AG10803 (cell line): Measurements from ENCODE around the gene TOB2.

Experiments used
- DNase-seq: peaks from one replicate; pipeline ENCODE4 v3.0.0; 2010; ENCODE audit warnings: low read depth
- H3K4me3 ChIP-seq: 2 replicates; pipeline ENCODE4 v1.5.1; 2011; ENCODE audit warnings: mild to moderate bottlenecking, low read length, control low read depth
- TF ChIP-seq, protein P1 (sequence below): conservative IDR thresholded peaks from 2 replicates; pipeline ENCODE4 v1.5.1; 2011; ENCODE audit warnings: mild to moderate bottlenecking, low read length, control low read depth, inconsistent platforms

The TOB2 gene

DNA sequence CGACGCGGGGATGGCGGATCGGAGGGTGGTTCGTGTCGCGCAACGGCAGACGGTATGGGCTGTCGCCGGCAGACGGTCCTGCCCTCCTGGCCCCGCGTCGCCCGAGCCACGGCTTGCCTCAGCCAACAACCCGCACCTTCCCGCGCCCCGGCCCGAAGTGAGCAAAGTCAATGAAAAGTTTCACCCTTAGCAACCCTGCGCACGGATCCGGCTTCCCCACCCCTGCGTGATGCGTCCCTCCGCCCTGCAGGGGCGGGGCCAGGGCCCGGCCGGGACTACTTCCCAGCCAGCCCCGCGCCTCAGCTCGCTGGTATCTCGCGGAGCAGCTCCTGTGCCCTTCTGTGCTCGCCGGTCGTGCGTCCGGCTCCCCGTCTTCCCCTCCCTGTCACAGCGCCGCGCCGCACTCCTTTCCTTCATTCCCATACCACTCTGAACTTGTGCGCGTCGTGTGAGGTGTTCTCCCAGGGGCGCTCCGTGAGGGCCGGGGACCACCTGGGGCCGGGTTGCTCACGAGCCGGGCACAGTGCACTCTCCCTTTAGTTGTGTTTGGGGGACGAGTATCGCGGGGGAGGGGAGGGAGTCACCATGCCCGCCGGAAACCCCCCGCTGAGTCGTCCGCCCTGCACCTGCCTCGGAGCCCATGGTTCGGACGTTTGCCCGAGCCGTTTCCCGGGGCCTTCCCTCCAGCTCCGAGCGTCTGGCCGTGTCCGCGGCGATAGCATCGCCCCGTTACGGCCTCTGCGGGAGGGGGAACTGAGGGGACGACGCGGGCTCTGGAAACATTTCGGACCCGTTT is at the start of gene TOB2:
TOB2 (minus strand) TSS at position 163 of the 796 bp plus-strand sequence. CDS start 9,456 bp downstream, outside the sequence.
- peak; percentile 96 for DNase-seq
- TF ChIP-seq, protein P1, sequence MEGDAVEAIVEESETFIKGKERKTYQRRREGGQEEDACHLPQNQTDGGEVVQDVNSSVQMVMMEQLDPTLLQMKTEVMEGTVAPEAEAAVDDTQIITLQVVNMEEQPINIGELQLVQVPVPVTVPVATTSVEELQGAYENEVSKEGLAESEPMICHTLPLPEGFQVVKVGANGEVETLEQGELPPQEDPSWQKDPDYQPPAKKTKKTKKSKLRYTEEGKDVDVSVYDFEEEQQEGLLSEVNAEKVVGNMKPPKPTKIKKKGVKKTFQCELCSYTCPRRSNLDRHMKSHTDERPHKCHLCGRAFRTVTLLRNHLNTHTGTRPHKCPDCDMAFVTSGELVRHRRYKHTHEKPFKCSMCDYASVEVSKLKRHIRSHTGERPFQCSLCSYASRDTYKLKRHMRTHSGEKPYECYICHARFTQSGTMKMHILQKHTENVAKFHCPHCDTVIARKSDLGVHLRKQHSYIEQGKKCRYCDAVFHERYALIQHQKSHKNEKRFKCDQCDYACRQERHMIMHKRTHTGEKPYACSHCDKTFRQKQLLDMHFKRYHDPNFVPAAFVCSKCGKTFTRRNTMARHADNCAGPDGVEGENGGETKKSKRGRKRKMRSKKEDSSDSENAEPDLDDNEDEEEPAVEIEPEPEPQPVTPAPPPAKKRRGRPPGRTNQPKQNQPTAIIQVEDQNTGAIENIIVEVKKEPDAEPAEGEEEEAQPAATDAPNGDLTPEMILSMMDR = no peak
- peak within 1 kb of the TSS; percentile 98 for H3K4me3 ChIP-seq

DNA sequence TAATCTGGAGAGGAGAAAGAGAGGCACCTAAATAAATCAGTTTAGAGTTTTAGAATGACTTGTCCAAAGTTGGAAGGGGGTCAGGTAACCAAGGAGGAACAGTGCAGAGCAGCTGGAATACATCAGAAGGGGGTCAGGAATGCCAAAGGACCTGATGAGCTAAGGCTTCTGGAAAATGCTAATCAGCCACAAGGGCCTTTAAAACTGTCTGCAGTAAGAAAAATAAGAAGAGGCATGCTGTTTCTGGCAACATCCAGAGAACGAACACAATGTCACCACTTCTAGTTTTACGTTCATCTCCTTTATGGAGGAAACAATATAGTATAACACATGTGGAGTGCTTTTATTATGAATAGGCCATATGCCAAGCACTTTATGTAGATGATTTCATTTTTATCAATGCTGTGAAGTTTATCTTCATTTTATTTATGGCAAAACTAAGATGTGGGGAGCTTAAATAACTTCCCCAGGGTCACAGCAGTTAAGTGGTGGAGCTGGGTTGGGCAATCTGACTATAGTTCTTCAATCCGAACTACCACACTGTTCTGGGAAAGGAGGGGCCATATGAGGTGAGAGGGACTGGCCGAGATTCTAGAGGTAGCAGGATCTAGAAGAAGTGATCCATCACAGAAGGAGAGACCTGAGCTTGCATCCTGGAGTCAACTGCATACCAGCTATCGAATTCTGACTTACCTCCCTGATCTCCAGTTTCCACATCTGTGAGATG is 44.9 kb upstream of the TOB2 start:
- TF ChIP-seq, protein P1 = no peak

DNA sequence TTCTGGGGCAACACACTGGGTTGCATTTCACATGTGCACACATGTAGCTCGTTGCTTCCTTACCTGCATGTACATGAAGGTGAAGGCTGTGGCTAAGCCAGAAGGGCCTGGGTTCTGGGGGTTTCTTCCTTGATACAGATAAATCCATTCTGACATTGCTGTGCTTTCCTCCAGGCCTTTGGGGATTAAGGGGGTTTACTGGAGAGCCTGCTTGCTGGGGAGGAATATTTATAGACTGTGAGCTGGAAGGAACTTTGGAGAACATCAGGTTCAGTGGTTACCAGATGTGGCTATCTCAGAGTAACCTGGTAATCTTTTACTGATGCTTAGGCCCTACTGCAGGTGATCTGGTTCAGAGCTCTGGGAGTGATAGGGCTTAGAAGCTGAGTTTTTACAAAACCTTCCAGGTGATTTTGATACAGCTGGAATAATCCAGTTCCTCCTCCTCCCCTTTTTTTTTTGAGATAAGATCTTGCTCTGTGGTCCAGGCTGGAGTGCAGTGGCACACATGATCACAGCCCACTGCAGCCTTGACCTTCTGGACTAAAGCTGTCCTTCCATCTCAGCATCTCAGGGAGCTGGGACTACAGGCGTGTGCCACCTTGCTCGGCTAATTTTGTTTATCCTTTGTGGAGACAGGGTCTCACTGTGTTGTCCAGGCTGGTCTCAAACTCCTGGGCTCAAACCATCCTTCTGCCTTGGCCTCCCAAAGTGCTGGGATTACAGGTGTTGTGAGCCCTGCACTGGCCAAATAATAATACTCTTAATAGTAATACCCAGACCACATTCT is 42.2 kb upstream of the TOB2 start:
- no peak for DNase-seq
- TF ChIP-seq, protein P1 = no peak
- no peak overlapping the region for H3K4me3 ChIP-seq

More for the DNA sequence above, 44.9 kb upstream of the TOB2 start:
- peak; percentile 65 for DNase-seq
- H3K4me3 ChIP-seq = no peak overlapping the region

DNA sequence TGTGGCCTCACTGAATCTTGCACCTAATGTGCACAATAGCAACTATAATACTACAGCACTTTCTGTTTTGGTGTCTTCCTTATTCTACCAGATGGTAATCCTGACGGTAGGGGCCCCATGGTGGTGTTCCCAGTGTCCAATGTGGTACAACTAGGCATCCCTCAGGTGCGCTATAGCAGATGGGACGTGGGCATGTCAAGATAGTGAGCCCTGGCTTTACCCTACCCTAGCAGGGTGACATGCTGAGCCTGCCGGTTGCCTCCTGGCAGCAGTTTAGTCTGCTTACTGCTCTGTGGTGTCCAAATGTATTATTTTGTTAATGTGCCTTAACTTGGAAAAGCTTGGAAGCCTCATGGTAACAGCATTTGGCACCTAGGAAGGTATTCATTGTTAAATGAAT is 41.5 kb upstream of the TOB2 start:
- TF ChIP-seq, protein P1 = no peak
- no peak for DNase-seq
- no peak overlapping the region for H3K4me3 ChIP-seq

DNA sequence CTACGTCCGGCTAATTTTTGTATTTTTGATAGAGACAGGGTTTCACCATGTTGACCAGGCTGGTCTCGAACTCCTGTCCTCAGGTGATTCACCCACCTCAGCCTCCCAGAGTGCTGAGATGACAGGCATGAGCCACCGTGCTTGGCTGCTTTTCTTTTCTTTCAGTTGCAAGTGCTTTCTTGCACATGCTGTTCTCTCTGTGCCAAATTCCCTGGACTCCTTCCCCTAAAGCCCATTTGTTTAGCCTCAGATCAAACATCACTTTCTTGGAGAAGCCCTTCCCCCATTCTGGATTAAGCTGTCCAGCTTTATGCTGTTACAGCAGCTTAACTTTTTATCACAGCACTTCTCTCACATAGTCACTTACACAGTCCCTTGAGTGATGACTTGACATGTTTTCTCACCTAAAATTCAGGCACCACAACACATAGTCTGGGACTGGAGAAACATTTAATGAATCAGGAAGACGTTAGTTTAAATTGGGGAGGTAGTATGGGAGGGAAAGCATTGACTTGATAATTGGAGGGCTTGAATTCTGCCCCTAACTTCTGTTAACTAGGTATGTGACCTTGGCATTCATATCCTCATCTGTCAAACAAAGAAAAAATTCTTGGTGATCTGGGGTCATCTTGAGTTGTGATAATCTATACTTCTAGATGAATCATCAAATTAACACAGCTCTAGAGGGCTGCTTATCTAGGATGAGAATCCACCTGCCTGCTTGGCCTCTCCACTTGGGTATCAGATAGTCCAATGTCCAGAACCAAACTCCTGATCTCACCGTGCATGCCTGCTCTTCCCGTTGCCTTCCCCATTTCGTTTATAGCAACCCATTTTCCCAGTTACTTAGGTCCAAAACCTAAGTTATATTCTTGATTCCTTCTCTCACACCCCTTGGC is 40.7 kb upstream of the TOB2 start:
- TF ChIP-seq, protein P1 = no peak
- DNase-seq = no peak
- H3K4me3 ChIP-seq = no peak overlapping the region

DNA sequence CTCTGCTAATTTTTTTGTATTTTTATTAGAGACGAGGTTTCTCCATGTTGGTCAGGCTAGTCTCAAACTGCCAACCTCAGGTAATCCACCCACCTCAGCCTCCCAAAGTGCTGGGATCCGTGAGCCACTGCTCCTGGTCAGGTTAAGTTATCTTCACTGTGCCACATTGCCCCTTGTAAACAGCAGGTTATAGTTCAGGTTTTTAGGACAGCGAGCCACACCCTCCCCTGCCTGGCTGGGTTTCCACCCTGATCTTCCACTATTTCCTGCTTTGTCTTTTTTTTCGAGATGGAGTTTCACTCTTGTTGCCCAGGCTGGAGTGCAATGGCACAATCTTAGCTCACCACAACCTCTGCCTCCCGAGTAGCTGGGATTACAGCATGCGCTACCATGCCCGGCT is 38.4 kb upstream of the TOB2 start:
- H3K4me3 ChIP-seq = no peak overlapping the region
- no peak for DNase-seq
- TF ChIP-seq, protein P1 = no peak
